ENCODE measurements around the gene TYRO3.

Gene TYRO3

DNA sequence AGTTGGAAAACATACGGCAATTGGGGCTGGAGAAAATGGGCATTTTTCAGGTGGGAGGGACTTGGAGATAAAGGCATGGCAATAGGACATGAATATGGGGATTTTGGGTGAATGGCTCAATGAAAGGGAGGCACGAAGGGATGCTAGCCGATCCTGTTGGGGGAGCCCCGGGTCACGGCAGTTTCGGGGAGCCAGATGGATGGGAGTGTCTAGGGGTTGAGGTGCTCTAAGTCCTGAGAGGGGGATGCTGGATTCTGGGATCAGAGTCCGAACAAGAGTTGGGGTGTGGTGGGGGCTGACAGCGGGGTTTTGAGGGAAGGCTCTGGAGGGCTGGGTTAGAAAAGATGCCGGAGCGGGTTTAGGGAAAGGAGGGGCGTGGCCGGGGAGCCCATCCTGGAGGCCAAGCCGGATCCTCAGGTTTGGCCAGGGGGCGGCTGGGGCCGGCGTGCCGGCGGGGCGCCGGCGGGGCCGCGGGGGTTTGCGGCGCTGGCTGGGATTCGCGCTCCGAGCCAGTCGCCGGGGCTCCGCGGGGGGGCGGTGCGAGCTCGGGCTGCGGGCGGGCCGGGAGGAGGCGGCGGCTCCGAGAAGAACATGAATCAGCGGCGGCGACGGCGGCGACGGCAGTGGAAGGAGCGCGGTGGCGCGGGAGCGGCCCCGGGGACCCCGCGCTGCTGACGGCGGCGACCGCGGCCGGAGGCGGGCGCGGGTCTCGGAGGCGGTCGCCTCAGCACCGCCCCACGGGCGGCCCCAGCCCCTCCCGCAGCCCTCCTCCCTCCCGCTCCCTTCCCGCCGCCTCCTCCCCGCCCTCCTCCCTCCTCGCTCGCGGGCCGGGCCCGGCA lies at the start of gene TYRO3:
TSS of gene TYRO3 (plus strand) at position 813 of the 839 bp plus-strand sequence. CDS start 46 bp downstream, outside the sequence.
- DNase-seq (ENCODE audit: low spot score) = peak; percentile 87

DNA sequence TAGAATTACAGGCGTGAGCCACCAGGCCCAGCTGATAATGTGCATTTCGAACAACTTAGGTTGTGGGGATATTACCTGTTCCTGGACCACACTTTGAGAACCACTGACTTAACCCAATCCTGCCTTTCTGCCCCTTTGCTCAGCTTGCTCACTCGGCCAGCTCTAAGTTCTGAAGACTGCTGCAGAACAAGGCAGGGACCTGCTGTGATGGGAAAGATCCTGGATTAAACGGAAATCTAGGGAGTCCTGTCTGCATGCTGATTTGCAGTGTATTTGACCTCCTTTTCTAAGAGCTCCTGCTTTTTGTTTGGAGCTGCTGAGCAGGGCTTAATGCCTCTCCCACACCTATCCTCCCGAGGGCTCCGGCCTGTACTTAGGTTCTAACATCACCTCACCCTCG lies 48.3 kb upstream of the TYRO3 start:
- DNase-seq (ENCODE audit: low spot score) = no peak

DNA sequence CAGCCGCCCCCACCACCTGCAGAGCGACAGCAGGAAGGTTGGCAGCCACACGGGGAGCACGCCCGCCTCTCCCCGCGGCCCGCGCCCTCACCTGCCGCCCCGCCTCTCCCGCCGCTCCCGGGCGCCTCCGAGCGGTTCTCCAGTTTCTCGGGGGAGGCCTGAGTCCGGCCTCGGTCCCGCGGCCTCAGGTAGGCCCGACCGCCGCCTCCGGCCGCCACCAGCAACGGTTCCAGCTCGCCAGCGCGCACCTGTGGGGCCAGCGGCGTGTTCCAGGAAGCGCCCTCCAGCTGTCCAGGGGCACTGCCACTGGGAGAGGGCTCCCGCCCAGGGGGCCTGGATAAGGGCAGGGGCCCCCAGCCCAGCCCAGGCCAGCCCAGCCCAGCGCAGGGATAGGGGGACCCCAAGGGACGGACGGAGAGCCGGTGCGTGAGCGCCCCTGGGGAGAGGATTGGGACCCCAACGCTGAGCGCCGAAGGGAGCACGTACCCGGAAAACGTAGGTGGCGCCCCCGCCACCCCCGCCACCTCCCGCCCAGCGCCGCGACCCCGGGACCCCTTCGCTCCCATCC lies 47.6 kb upstream of the TYRO3 start:
- peak; percentile 73 for DNase-seq (ENCODE audit: low spot score)

- DNase-seq (ENCODE audit: low spot score) = peak; percentile 49
These were observed 47.1 kb upstream of the TYRO3 start for GRCh38 chr15:41511899-41512369.

DNA sequence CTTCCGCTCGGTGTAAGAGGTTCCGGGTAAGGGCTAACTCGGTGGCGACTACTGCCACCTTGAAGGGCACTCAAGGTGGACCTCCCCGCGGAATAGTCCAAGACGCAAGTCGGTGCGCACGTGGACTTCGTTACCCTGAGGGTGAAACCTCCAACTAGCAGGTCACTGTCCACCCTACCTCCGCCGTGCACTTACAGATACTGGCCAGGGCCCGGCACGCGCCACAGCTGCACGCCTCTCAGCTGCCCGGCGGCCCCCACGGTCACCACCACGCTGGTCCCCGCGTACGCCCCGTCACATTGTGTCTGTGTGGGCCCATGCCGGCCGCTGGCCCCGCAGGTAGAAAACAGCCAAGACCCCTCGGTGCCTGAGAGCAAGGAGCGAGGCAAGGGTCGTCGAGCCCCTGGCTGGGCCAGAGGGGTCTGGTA lies 46.5 kb upstream of the TYRO3 start:
- DNase-seq (ENCODE audit: low spot score) = no peak

GRCh38 chr15:41512940-41513505 lies 46.0 kb upstream of the TYRO3 start:
- DNase-seq (ENCODE audit: low spot score) = peak; percentile 22

DNA sequence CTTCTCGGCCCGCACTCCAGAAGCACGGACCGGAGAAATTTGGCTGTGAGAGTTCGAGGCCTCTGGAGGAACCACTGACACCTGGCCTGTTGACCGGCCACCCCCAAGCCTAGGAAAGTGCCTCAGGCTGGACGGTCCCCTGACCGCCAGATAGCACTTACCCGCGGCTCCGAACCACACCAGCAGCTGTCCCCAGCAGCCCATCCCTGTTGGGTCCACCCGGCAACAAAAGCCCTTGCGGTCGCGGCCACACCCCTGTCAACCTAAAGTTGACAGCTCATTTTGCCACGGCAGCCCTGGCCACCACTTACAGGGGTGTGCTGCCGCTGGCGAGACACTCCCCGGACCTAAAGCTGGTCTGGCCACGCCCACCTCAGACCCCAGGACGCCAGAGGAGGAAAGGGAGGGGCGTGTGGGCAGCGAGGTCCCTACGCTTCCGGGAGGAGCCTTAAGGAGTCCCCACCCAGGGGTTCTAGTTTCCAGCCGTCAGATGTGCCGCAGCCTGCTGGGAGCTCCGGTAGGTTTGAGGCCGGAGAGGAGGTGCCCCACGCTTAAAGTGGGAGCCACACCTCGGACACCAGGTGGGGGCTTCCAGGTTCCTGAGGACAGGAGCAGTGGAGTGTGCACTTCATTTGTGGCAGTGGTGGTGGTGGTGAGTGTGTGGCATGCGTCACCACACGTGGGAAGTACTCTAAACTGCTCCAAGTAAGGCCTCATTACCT lies 45.3 kb upstream of the TYRO3 start, which contains the start of gene LTK:
TSS of gene LTK (minus strand) at position 322 of the 722 bp plus-strand sequence. CDS start at position 204, 118 bp downstream.
- peak; percentile 77 for DNase-seq (ENCODE audit: low spot score)

DNA sequence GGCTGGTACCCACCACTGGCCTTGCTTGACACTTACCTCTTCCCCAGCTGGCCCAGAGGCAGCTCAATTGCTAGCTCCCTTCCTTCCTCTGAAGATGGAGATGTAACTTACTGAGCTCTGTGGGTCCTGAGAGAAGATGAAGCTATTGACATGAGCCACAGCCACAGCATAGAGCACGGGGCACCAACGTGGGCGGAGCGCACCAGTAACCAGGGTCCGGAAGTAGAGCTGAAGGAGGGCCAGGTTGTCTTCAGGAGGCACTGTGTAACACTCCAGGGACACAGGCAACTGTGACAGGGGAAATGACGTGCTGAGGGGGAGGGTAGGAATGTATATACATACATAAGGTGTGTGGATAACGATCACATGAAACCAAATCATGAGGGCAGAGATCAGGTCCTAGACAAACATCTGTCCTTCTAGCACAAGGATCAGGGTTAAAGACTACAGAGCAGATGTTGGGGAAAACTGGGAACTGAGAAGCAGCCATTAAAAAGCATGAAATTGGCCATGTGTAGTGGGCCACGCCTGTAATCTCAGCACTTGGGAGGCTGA lies 41.0 kb upstream of the TYRO3 start:
- no peak for DNase-seq (ENCODE audit: low spot score)

DNA sequence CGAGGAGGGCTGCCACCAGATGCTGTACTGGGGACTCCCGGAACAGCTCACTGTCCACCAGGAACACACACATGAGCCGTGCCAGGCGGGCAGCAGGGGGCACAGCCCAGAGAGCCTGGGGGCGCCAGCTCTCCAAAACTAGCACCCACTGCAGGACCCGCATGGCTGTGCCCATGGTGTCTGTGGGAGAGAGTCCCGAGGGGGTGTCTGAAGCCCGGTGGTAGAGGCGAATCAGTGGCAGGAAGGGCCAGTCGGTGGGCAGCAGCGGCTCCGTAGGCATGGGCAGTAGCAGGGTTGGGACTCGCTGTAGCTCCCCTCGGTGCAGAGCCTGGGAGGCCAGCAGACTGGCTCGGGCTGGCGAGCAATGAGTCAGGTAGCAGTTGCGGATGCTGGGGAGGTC lies 38.4 kb upstream of the TYRO3 start:
- no peak for DNase-seq (ENCODE audit: low spot score)

DNA sequence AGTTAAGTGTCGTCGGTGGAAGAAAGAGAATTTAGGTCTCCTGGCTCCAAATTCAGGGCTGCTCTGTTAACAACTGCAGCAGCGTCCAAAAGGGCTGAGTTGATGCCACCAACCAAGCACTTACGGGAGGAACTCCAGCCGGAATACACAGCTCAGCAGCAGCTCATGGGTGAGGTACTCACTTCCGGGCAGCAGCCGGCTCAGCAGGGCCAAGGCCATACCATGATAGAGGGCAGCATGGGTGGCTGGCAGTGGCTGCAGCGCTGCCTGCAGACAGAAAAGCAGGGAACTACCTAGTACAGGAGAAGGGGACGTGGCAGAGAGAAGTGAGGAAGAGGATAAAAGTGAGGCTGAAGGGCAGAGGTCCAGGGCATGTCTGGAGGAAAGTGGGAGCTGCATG lies 37.4 kb upstream of the TYRO3 start:
- DNase-seq (ENCODE audit: low spot score) = no peak

- DNase-seq (ENCODE audit: low spot score) = no peak
These were observed 35.9 kb upstream of the TYRO3 start for GRCh38 chr15:41523097-41523496.

DNA sequence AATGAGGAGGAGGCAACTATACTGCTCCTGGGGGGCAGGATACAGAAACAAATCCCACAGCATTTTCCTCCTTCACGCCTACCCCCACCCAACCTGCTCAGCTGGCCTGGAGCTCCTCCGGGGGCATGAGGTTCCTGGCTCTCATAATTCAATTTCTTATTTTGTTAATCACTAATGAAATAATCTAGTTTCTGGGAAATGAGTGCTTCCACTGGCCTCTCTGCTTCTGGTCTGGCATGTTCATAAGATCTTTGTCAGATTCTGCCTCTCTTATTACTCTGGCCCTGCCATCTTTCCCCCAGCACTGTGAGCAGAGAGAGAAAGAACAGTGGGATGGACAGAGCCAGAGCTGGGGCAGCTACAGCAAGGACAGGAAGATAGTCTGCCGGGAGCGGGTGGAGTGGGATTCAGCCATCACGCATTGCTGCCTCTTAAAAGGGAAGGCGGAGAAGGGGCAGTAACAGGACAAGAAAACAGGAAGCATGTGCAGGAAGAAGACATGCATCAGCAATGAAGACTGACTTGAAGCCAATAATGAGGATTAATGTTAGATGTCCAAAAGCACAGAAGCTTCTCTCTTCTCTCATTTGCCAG lies 28.6 kb upstream of the TYRO3 start:
- DNase-seq (ENCODE audit: low spot score) = no peak

GRCh38 chr15:41535544-41535943 lies 23.5 kb upstream of the TYRO3 start:
- DNase-seq (ENCODE audit: low spot score) = no peak

DNA sequence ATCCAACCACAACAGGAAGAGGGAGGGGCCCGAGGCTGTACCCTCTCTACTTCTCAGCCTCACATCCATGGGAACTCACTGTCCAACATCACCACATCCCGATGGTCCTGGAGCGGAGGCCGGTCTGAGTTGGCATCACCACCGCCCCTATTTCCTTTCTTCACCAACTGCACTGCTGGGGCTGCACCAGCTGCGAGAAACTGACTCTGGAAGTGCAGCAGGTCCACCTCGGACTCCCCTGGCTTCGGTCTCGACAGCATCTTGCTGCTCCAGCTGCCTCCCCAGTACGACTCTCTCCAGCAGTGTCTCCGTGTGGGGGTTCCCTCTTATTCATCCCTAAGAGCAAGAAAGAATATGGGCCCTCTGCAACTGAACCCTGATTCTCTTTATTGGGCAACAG lies 22.1 kb upstream of the TYRO3 start:
- no peak for DNase-seq (ENCODE audit: low spot score)

DNA sequence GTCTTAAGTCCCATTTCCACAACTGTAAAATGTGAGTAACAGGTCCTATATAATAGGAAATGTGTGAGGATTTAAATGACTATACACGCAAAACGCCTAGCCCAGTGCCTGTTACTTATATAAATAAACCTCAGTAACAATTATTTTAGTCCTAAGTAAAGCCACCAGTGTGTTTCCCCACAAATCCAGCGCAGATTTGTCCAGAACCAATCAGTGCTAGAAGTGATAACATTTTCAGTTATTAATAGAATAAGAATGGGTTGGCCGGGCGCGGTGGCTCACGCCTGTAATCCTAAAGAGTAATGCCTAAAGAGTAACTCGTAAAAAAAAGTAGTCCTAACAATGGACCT lies 15.5 kb upstream of the TYRO3 start:
- DNase-seq (ENCODE audit: low spot score) = no peak

DNA sequence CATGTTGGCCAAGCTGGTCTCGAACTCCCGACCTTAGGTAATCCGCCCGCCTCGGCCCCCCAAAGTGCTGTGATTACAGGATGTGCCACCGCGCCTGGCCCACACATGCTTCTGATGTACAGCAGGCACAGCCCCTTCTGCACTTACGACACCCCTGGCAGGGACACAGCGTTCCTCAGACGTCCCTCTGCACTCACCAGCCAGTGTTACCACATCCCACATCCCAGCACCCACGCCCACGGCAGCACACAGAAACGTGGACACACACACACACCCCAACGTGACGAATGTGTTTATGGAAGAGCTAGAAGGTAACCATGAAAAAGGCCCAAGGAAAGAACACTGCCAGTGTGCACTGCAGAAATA lies 14.4 kb upstream of the TYRO3 start:
- no peak for DNase-seq (ENCODE audit: low spot score)

DNA sequence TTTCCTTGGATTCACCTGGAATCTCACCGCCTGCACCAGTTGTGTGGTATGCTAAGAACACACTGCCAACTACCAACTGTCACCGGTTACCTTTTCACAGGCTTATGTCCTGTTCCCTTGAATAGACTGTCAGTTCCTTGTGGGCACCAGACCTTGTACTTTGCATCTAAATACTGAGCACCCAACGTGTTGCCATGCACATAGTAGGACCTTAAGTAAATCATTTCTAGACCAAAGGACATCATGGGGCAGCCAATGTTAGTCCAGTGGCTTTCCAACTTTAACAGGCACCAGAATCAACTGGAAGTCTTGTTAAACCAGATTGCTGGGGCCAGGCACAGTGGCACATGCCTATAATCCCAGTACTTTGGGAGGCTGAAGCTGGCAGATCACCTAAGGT lies 13.8 kb upstream of the TYRO3 start:
- no peak for DNase-seq (ENCODE audit: low spot score)

GRCh38 chr15:41546851-41547786 lies 11.9 kb upstream of the TYRO3 start:
- DNase-seq (ENCODE audit: low spot score) = no peak

- no peak for DNase-seq (ENCODE audit: low spot score)
These were observed 8.8 kb upstream of the TYRO3 start for GRCh38 chr15:41550066-41550775.

DNA sequence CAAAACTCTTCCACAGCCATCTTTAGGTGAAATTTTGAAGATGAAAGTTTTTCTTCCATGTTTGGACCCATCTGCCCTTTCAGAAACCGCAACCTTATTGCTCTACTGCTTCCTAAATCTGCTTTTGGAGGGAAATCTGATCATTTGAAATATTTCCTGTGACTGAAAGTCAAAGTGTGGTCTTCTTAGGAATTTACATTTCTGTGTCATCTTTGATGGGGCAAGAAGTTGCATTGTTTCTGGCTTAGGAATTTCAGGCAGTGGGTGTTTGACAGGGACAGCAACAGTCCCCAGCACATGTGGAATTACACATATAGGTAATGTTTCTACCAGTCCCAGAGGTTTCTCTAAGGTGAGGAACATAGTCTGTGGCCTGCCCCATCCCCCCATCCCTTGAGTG lies 5.3 kb upstream of the TYRO3 start:
- DNase-seq (ENCODE audit: low spot score) = no peak
